Aorta (tissue), 5 donors: ENCODE measurements around the gene NPHP4. TPM values are rescaled to one million over a fixed set of nuclear protein-coding genes. Genes with fewer than 3 reads are reported as not detected.
A peak's percentile ranks its signal among the peaks of the same experiment; 100 is the strongest.

Experiments used
- ATAC-seq: fragments of 200-7000 bp; cut with Tn5 transposase; one replicate; pipeline ENCODE4 v1.9.1; 2022; ENCODE audit warnings: moderate library complexity; ENCODE audit not compliant: low FRiP score
- DNase-seq, 2 donors: peaks; one replicate each; pipeline ENCODE4 v3.0.0-alpha.2; 2020
- H3K27ac ChIP-seq, 2 donors: one replicate each; pipeline ENCODE4 v1.5.1; 2013; ENCODE audit warnings: low read length in 2 of 2, mild to moderate bottlenecking in 2 of 2, moderate library complexity in 2 of 2, control low read depth in 1 of 2, inconsistent platforms in 1 of 2, low read depth in 1 of 2
- H3K27me3 ChIP-seq, 2 donors: one replicate each; pipeline ENCODE4 v1.6.1; 2013; ENCODE audit warnings: control low read depth in 1 of 2, low read length in 1 of 2, mild to moderate bottlenecking in 1 of 2, moderate library complexity in 1 of 2; ENCODE audit not compliant: insufficient read depth in 2 of 2, control insufficient read depth in 1 of 2
- H3K36me3 ChIP-seq, 2 donors: one replicate each; pipeline ENCODE4 v1.6.1; 2013; ENCODE audit warnings: control low read depth in 1 of 2, low read length in 1 of 2, mild to moderate bottlenecking in 1 of 2; ENCODE audit not compliant: insufficient read depth in 2 of 2, control insufficient read depth in 1 of 2
- H3K4me1 ChIP-seq, 2 donors: one replicate each; pipeline ENCODE4 v1.6.1; 2013; ENCODE audit warnings: low read length in 2 of 2, control low read depth in 1 of 2, mild to moderate bottlenecking in 1 of 2, moderate library complexity in 1 of 2; ENCODE audit not compliant: insufficient read depth in 2 of 2, control insufficient read depth in 1 of 2
- H3K4me3 ChIP-seq, 2 donors: one replicate each; pipeline ENCODE4 v1.5.1; 2013; ENCODE audit warnings: low read length in 2 of 2, control low read depth in 1 of 2, mild to moderate bottlenecking in 1 of 2
- H3K9me3 ChIP-seq: one replicate; pipeline ENCODE4 v1.6.1; 2013; ENCODE audit warnings: mild to moderate bottlenecking, low read length; ENCODE audit not compliant: control insufficient read depth
- WGBS, 2 donors: extraction: QIAGEN DNeasy Blood & Tissue Kit; methylation state at CpG; one replicate each; pipeline ENCODE4 v1.1.7; 2013; 5-methylcytosine and 5-hydroxymethylcytosine counted together
- intact Hi-C, 2 donors: fragments of 100-400 bp; cut with DNase I; formaldehyde crosslinking; loops; one replicate each; pipeline versions ENCODE4 v1.14.2 to v1.15.0; 2022
- polyA plus RNA-seq, 2 donors: library from polyadenylated mRNA; stranded (reverse); fragments of 200-250 nt; gene quantifications; one replicate each; pipeline ENCODE4 v1.2.3, GENCODE V29; 2013
- total RNA-seq, 2 donors: library from RNA; stranded (reverse); fragmentation: NEBNext Ultra II Directional; extraction: Animal tissue kit (Norgen Biotek cat#: 25700); gene quantifications; one replicate each; pipeline ENCODE4 v1.2.1, GENCODE V29; 2021
- donor health status: healthy with polysubstance abuse.
- donor health status: Bipolar disorder and iron deficiency.
- donor health status: DM: no; HTN: no; CAD: no.
- donor health status: DM: no; HTN: no; CAD: no.
- donor health status: DM: yes; HTN: yes; CAD: no.

Gene NPHP4
- total and polyA plus RNA-seq, 4 donors = 2.4 to 15.1 (median 6.3) TPM

DNA sequence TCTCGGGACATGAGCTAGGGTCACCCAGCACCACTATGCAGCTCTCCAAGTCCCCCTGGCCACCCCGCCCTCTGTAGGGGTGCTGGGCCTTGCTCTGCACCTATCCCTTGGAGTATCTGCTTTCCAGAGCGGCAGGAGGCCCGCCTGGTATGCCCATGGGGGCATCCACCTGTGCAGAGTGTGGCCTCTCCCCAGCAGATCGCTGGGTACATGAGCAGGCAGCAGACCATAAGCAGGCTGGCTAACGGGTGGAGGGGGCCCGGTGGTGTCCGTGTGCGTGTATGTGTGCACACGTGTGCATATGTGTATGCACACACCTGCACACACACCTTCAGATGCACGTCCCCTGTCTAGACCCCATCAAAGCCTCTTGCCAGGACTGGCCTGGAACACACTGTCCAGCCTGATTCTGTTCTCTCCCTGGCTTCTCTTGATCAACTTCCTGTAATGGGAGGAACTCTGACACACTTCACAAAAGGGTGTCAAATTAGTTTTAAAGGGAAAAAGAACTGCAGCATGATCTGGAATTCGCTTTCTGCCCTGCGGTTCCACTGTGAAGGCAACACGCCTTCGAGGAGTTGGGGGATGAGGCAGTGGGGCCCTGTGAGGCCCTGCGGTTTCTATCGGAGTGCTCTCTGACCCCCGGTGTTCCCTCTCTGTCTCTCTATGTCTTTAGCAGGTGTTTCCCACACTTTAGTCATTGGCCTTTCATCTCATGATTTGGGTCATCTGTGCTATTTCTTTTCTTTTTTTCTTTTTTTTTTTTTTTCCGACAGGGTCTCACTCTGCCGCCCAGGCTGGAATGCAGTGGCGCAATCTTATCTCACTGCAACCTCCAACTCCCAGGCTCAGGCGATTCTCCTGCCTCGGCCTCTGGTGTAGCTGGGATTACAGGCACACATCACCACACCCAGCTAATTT, 17.2 kb upstream of the NPHP4 start:
- Histone ChIP-seq H3K27me3 (no peaks in the 10 kb centered on the region), H3K36me3 (no peaks in the 10 kb centered on the region), H3K4me3 (no peak overlapping the region), H3K4me1 (no peaks in the 10 kb centered on the region), H3K27ac (no peak overlapping the region), H3K9me3 (no peaks in the 10 kb centered on the region)
- 89 to 90% methylated on average over 23 of the region's 23 CpGs for WGBS, 2 donors
- DNase-seq = peak; percentile 17 to 65
- intact Hi-C loops = no loop called here
- ATAC-seq = no peak

DNA sequence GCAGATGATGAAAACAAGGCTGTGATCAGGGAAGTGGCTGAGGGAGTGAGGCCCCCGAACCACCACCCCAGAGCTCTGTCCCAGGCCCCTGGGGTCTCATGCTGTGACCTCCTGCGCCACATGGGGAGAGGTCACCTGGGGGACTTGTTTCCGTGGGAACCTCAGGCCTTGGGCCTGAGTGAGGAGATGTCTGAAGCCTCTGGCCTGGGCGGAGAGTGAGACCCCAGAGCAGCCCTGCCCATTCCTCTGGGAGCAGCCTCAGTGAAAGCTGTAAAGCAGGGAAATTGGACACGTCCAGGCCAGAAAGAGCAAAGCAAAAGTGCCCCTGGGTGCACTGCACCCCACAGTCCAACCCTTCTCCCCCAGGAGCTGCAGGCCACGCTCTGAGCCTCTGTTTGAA, 16.5 kb upstream of the NPHP4 start:
- Histone ChIP-seq H3K36me3 (no peaks in the 10 kb centered on the region), H3K9me3 (no peaks in the 10 kb centered on the region), H3K4me1 (no peaks in the 10 kb centered on the region), H3K27me3 (no peaks in the 10 kb centered on the region), H3K27ac (no peak overlapping the region), H3K4me3 (no peak overlapping the region)
- no peak for ATAC-seq
- intact Hi-C loops = no loop called here
- 72 to 77% methylated on average over 5 to 6 of the region's 6 CpGs for WGBS, 2 donors
- peak; percentile 17 to 34 for DNase-seq

DNA sequence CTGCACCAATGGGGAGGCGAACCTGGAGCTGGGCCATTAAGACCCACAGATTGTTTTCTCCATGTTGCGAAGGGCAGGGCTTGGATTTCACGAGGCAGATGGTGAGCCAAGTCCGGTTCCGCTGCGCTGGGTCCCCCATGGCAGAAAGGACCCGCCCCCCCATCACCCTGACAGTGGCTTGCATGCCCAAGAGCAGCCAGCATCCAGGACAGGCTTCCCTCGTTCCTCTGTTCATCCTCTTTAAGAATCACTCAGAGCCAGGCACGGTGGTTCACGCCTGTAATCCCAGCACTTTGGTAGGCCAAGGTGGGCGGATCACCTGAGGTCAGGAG, 15.8 kb upstream of the NPHP4 start:
- intact Hi-C loops = no loop called here
- H3K9me3 ChIP-seq = no peaks in the 10 kb centered on the region
- no peaks in the 10 kb centered on the region for H3K36me3 ChIP-seq
- 84 to 89% methylated on average over 11 of the region's 11 CpGs for WGBS, 2 donors
- H3K27me3 ChIP-seq = no peaks in the 10 kb centered on the region
- no peaks in the 10 kb centered on the region for H3K4me1 ChIP-seq
- H3K27ac ChIP-seq = no peak overlapping the region
- DNase-seq (peak; percentile 13 to 55), ATAC-seq (no peak)
- H3K4me3 ChIP-seq = no peak overlapping the region

DNA sequence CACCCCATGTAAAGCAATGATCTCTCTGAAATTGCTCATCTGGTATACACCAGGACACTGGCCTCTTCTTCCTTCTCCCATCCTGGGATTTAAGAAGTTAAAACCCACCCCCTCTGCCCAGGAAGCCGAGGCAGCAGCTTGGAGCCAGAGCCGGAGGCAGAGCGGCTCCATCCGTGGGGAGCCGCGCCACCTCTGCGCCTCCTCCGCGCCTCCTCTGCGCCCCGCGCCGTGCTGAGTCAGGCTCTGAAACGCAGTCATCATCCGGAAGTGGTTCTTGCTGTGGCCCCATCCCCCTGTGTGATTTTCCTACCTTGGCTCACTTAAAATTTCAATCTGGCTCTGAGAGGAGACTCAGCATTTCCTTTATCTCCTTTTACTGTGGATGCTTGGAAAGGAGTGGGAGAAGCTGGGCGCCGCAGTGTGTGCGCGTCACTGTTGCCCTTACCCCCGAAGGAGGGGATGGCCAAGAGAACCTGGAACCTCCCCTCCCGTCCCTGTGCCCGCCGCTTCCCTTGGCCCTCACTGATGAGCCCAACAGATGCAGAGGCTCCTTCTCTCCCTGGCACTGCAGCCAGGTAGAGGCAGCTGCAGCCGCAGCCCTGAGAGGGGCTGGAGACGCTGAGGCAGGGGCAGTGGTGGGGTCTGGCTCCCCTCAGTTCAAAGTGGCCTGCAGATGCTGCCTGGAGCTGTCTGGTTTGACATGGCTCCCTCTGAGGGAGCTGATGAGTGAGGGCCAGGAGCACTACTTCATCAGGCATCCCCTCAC, 15.3 kb upstream of the NPHP4 start:
- Histone ChIP-seq H3K27me3 (no peaks in the 10 kb centered on the region), H3K27ac (no peak overlapping the region), H3K4me3 (no peak overlapping the region), H3K4me1 (no peaks in the 10 kb centered on the region), H3K36me3 (no peaks in the 10 kb centered on the region), H3K9me3 (no peaks in the 10 kb centered on the region)
- no peak for ATAC-seq
- DNase-seq = peak; percentile 41 to 62
- 56 to 59% methylated on average over 25 of the region's 25 CpGs for WGBS, 2 donors
- intact Hi-C loops = no loop called here

DNA sequence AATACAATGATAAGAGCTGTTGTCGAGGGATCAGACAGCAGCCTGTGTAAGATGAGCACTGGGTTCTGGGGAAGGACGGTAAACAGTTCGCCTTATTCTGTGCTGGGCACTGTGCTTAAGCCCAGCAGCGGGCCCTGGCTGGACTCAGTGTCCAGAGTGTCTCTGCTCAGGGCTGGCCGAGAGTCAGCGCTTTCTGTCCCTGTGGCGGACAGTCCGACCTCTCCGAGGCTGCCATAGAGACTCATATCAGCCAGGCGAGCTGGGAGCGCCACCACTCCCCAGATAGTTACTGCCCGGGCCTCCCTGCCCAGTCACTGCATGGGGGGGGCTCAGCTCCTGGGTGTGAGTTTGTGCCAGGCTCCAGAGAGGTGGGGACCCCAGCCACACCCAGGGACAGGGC, 14.7 kb upstream of the NPHP4 start:
- ATAC-seq = no peak
- WGBS, 2 donors = 71 to 79% methylated on average over 12 of the region's 12 CpGs
- Histone ChIP-seq H3K4me1 (no peaks in the 10 kb centered on the region), H3K9me3 (no peaks in the 10 kb centered on the region), H3K27ac (no peak overlapping the region), H3K4me3 (no peak overlapping the region), H3K36me3 (no peaks in the 10 kb centered on the region), H3K27me3 (no peaks in the 10 kb centered on the region)
- DNase-seq = peak; percentile 40 to 65
- intact Hi-C loops = no loop called here

DNA sequence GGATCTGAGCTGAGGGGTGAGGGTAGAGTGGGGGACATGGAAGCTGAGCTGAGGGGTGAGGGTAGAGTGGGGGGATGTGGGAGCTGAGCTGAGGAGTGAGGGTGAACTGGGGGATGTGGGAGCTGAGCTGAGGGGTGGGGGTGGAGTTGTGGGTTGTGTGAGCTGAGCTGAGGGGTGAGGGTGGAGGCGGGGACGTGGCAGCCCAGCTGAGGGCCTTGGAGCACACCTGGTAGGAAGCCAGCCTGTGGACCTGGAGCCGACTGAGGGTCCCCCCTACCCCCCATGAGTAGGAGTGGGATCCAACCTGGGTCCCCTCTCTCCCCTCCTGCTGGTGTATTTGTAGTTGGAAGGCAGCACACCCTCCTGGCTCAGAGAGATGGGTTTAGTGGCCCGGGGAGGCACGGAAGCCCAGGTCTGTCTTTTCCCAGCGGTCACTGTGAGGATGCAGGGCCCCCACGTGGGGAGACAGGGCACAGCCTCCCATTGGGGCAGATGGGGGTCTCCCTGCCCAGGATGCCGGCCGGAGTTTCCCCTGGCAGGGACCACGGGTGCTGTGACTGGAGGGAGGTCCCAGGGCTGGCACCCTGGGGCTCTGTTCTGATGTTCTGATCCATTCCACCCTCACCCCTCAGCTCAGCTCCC, 13.2 kb upstream of the NPHP4 start:
- intact Hi-C loops = no loop called here
- 65 to 82% methylated on average over 5 to 10 of the region's 10 CpGs for WGBS, 2 donors
- H3K4me1 ChIP-seq = no peaks in the 10 kb centered on the region
- DNase-seq (peak; percentile 34 to 50), ATAC-seq (no peak)
- H3K27ac ChIP-seq = no peak overlapping the region
- H3K9me3 ChIP-seq = no peaks in the 10 kb centered on the region
- H3K36me3 ChIP-seq = no peaks in the 10 kb centered on the region
- no peak overlapping the region for H3K4me3 ChIP-seq
- H3K27me3 ChIP-seq = no peaks in the 10 kb centered on the region

DNA sequence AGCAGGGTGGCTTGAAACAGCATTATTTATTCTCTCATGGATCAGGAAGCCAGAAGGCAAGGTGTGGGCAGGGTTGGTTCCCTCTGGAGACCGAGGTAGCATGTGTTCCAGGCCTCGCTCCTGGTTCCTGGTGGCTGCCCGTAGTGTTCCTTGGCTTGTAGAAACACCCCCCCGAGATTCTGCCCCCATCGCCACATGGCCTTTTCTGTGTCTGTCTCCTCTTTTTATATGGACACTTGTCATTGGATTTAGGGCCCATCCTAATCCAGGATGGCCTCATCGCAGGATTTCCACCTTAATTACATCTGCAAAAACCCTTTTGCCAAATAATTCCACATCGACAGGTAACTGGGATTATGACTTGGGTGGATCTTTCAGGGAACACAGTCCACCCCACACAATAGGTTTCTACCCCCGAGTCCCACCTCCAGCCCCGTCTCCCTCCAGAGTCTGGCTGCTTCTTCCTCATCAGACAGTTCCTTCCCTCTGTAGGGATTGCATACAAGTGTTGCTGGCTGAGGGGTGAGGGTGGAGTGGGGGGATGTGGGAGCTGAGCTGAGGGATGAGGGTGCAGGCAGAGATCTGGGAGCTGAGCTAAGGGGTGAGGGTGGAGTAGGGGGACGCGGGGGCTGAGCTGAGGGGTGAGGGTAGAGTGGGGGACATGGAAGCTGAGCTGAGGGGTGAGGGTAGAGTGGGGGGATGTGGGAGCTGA, 12.3 kb upstream of the NPHP4 start:
- H3K9me3 ChIP-seq = no peaks in the 10 kb centered on the region
- H3K36me3 ChIP-seq = no peaks in the 10 kb centered on the region
- no peaks in the 10 kb centered on the region for H3K4me1 ChIP-seq
- WGBS, 2 donors = 90 to 94% methylated on average over 9 to 11 of the region's 11 CpGs
- H3K27ac ChIP-seq = no peak overlapping the region
- no peak overlapping the region for H3K4me3 ChIP-seq
- ATAC-seq (no peak), DNase-seq (peak; percentile 12 to 20)
- no peaks in the 10 kb centered on the region for H3K27me3 ChIP-seq
- intact Hi-C loops = no loop called here

DNA sequence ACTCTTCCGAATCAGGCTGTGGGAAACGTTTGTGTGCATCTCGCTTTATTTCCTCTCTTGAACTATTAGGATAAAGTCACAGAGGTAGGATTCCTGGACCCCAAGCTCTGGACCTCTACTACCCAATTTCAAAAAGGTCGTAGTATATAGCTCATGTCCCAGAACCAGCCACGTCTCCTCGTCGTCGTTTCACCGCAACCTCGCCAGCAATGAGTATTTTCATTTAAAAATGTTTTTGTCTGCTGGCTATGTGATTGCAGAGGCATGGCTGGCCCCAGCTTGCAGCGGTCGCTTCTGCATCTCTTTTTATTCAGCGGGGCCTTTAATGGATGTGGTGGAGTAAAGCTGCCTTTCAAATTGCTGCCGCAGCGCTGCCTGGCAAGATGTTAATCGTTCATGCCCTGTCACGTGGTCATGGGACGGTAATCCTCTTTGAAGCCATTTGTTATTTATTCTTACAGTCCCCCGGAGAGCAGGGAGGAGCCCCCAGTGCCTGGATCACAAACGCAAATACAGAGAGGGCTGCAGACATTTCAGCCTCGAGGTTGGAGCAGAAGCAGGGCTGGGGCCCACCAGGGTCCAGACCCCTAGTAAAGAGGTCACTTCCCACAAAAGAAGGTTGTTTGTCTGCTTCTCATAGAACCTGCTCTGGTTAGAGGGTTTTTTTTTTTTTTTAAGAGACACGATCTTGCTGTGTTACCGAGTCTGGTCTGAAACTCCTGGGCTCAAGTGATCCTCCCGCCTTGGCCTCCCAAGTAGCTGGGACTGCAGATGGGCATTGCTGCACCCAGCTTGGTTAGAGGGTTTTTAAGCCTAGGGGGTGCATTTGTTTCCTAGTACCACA, 11.6 kb upstream of the NPHP4 start:
- Histone ChIP-seq H3K9me3 (no peaks in the 10 kb centered on the region), H3K36me3 (no peaks in the 10 kb centered on the region), H3K27ac (no peak overlapping the region), H3K27me3 (no peaks in the 10 kb centered on the region), H3K4me3 (no peak overlapping the region), H3K4me1 (no peaks in the 10 kb centered on the region)
- ATAC-seq = no peak
- intact Hi-C loops = no loop called here
- WGBS, 2 donors = 59 to 67% methylated on average over 24 of the region's 24 CpGs
- DNase-seq = peak; percentile 11 to 40
